ENCODE results near the gene MICU2. TPM values are rescaled to one million over a fixed set of nuclear protein-coding genes. Genes with fewer than 3 reads are reported as not detected.
A peak's percentile ranks its signal among the peaks of the same experiment; 100 is the strongest.
"Not testable (repeated sequence)": the region's sequence is repeated elsewhere in the genome, so short reads cannot be mapped to it uniquely, and the experiment has no call there.

MICU2 gene
- total RNA-seq, 1 experiment from 2014 or later, result 16.3 TPM

GRCh38 chr13:21590231-21590630 is 13.7 kb downstream of the MICU2 start:
- Mint-ChIP-seq H3K36me3 (ENCODE audit: insufficient read depth, unreplicated experiment) (no peaks in the 10 kb centered on the region), H3K27ac (ENCODE audit: unreplicated experiment) (no peak overlapping the region), H3K9me3 (ENCODE audit: low read depth, unreplicated experiment) (no peaks in the 10 kb centered on the region), H3K27me3 (ENCODE audit: unreplicated experiment) (no peaks in the 10 kb centered on the region), H3K4me1 (ENCODE audit: low read depth, unreplicated experiment) (peaks cover 31% of the 10 kb centered on the region), H3K4me3 (ENCODE audit: low read depth, unreplicated experiment) (no peak overlapping the region)
- no peak for DNase-seq
- intact Hi-C loops (cut with micrococcal nuclease; ENCODE audit: unreplicated experiment), result no loop called here
- BruUV-seq (replicated peaks), result no TSS peak
- CTCF ChIA-PET, result no interaction called here
- no peak for TF ChIP-seq CTCF (IDR thresholded peaks at IDR 0.05; ENCODE audit: unreplicated experiment)

- H3K4me3 Mint-ChIP-seq (ENCODE audit: low read depth, unreplicated experiment); intact Hi-C loops (cut with micrococcal nuclease; ENCODE audit: unreplicated experiment); H3K27ac Mint-ChIP-seq (ENCODE audit: unreplicated experiment); BruUV-seq (replicated peaks); H3K36me3 Mint-ChIP-seq (ENCODE audit: insufficient read depth, unreplicated experiment); H3K27me3 Mint-ChIP-seq (ENCODE audit: unreplicated experiment); H3K9me3 Mint-ChIP-seq (ENCODE audit: low read depth, unreplicated experiment); DNase-seq; CTCF ChIA-PET: not testable (repeated sequence)
- H3K4me1 Mint-ChIP-seq (ENCODE audit: low read depth, unreplicated experiment), result peaks cover 31% of the 10 kb centered on the region
Measured at GRCh38 chr13:21589510-21589909, 14.5 kb downstream of the MICU2 start.

- intact Hi-C loops (cut with micrococcal nuclease; ENCODE audit: unreplicated experiment), result not testable (repeated sequence)
Measured at GRCh38 chr13:21588411-21588810, 15.6 kb downstream of the MICU2 start.

GRCh38 chr13:21584973-21585592 is 18.9 kb downstream of the MICU2 start:
- TF ChIP-seq CTCF (IDR thresholded peaks at IDR 0.05; ENCODE audit: unreplicated experiment), result no peak
- no peak for DNase-seq
- CTCF ChIA-PET, result no interaction called here
- no peak overlapping the region for H3K27ac Mint-ChIP-seq (ENCODE audit: unreplicated experiment)
- intact Hi-C loops (cut with micrococcal nuclease; ENCODE audit: unreplicated experiment), result no loop called here
- H3K27me3 Mint-ChIP-seq (ENCODE audit: unreplicated experiment), result no peaks in the 10 kb centered on the region
- peaks cover 22% of the 10 kb centered on the region for H3K4me1 Mint-ChIP-seq (ENCODE audit: low read depth, unreplicated experiment)
- H3K4me3 Mint-ChIP-seq (ENCODE audit: low read depth, unreplicated experiment), result no peak overlapping the region
- no peaks in the 10 kb centered on the region for H3K36me3 Mint-ChIP-seq (ENCODE audit: insufficient read depth, unreplicated experiment)
- no TSS peak for BruUV-seq (replicated peaks)
- H3K9me3 Mint-ChIP-seq (ENCODE audit: low read depth, unreplicated experiment), result no peaks in the 10 kb centered on the region

More at GRCh38 chr13:21588411-21588810, 15.6 kb downstream of the MICU2 start:
- H3K4me3 Mint-ChIP-seq (ENCODE audit: low read depth, unreplicated experiment); H3K9me3 Mint-ChIP-seq (ENCODE audit: low read depth, unreplicated experiment); H3K27me3 Mint-ChIP-seq (ENCODE audit: unreplicated experiment); H3K36me3 Mint-ChIP-seq (ENCODE audit: insufficient read depth, unreplicated experiment); DNase-seq; BruUV-seq (replicated peaks); CTCF ChIA-PET: not testable (repeated sequence)
- Mint-ChIP-seq H3K27ac (ENCODE audit: unreplicated experiment) (peak overlapping the region; percentile 47), H3K4me1 (ENCODE audit: low read depth, unreplicated experiment) (peaks cover 31% of the 10 kb centered on the region)

GRCh38 chr13:21583478-21583877 is 20.5 kb downstream of the MICU2 start:
- Mint-ChIP-seq H3K36me3 (ENCODE audit: insufficient read depth, unreplicated experiment) (no peaks in the 10 kb centered on the region), H3K27me3 (ENCODE audit: unreplicated experiment) (no peaks in the 10 kb centered on the region), H3K9me3 (ENCODE audit: low read depth, unreplicated experiment) (no peaks in the 10 kb centered on the region), H3K27ac (ENCODE audit: unreplicated experiment) (no peak overlapping the region), H3K4me1 (ENCODE audit: low read depth, unreplicated experiment) (peaks cover 6% of the 10 kb centered on the region), H3K4me3 (ENCODE audit: low read depth, unreplicated experiment) (no peak overlapping the region)
- BruUV-seq (replicated peaks), result no TSS peak
- no peak for TF ChIP-seq CTCF (IDR thresholded peaks at IDR 0.05; ENCODE audit: unreplicated experiment)
- intact Hi-C loops (cut with micrococcal nuclease; ENCODE audit: unreplicated experiment), result no loop called here
- DNase-seq, result no peak
- CTCF ChIA-PET, result no interaction called here
